Liver (tissue), 9 donors: ENCODE measurements around the gene MLN. TPM values are rescaled to one million over a fixed set of nuclear protein-coding genes. Genes with fewer than 3 reads are reported as not detected.

Source experiments
- DNase-seq: peaks from one replicate; pipeline ENCODE4 v3.0.0-alpha.2; 2017; ENCODE audit warnings: low spot score
- H3K27ac ChIP-seq, 2 donors: one replicate each; pipeline ENCODE4 v1.7.0; 2013; ENCODE audit warnings: inconsistent platforms in 2 of 2, low read length in 2 of 2, control low read depth in 1 of 2, low read depth in 1 of 2, mild to moderate bottlenecking in 1 of 2
- H3K27me3 ChIP-seq, 4 donors: one replicate each; pipeline versions ENCODE4 v1.6.1 to v1.7.0; 2013; ENCODE audit warnings: low read length in 3 of 4, inconsistent platforms in 1 of 4, mild to moderate bottlenecking in 1 of 4, moderate library complexity in 1 of 4; ENCODE audit not compliant: control insufficient read depth in 4 of 4, insufficient read depth in 4 of 4
- H3K36me3 ChIP-seq, 4 donors: one replicate each; pipeline versions ENCODE4 v1.6.1 to v1.7.0; 2013; ENCODE audit warnings: low read length in 3 of 4, mild to moderate bottlenecking in 3 of 4, low read depth in 1 of 4, moderate library complexity in 1 of 4; ENCODE audit not compliant: control insufficient read depth in 4 of 4, insufficient read depth in 3 of 4
- H3K4me1 ChIP-seq, 4 donors: one replicate each; pipeline versions ENCODE4 v1.6.1 to v1.7.0; 2013; ENCODE audit warnings: low read length in 3 of 4, mild to moderate bottlenecking in 3 of 4, moderate library complexity in 1 of 4; ENCODE audit not compliant: control insufficient read depth in 4 of 4, insufficient read depth in 4 of 4
- H3K4me3 ChIP-seq, 3 donors: one replicate each; pipeline versions ENCODE4 v1.6.1 to v1.7.0; 2013; ENCODE audit warnings: low read length in 3 of 3, control low read depth in 1 of 3, low read depth in 1 of 3, mild to moderate bottlenecking in 1 of 3
- H3K9ac ChIP-seq, 2 donors: one replicate each; pipeline ENCODE4 v1.7.0; 2013; ENCODE audit warnings: low read length in 2 of 2, mild to moderate bottlenecking in 2 of 2, moderate library complexity in 2 of 2, control low read depth in 1 of 2, low read depth in 1 of 2
- H3K9me3 ChIP-seq, 4 donors: one replicate each; pipeline versions ENCODE4 v1.6.1 to v1.7.0; 2013; ENCODE audit warnings: low read length in 3 of 4; ENCODE audit not compliant: control insufficient read depth in 4 of 4
- ATF3 ChIP-seq: IDR thresholded peaks from 2 replicates; pipeline ENCODE4 v1.6.1; 2016; ENCODE audit warnings: antibody characterized with exemption
- CTCF ChIP-seq: fragments of 150-350 bp; IDR thresholded peaks from 2 replicates; pipeline ENCODE4 v1.5.1; 2017; ENCODE audit warnings: improper control_type of control experiment, low read depth, low read length; ENCODE audit not compliant: missing input control
- EGR1 ChIP-seq, 2 donors: IDR thresholded peaks; 2 replicates each; pipeline ENCODE4 v1.6.1; 2016 to 2018; ENCODE audit warnings: antibody characterized with exemption in 2 of 2, low read depth in 2 of 2
- FOXA1 ChIP-seq: IDR thresholded peaks from 2 replicates; pipeline ENCODE4 v1.6.1; 2016; ENCODE audit warnings: antibody characterized with exemption
- FOXA2 ChIP-seq: IDR thresholded peaks from 2 replicates; pipeline ENCODE4 v1.6.1; 2016; ENCODE audit warnings: antibody characterized with exemption
- GABPA ChIP-seq, 2 donors: IDR thresholded peaks in 1 of 2; conservative IDR thresholded peaks in 1 of 2; 2 replicates each; pipeline ENCODE4 v1.6.1; 2016; ENCODE audit warnings: antibody characterized with exemption in 2 of 2, mild to moderate bottlenecking in 1 of 2, moderate library complexity in 1 of 2
- HNF4A ChIP-seq, 2 donors: conservative IDR thresholded peaks; 2 replicates each; pipeline ENCODE4 v1.6.1; 2016; ENCODE audit warnings: antibody characterized with exemption in 2 of 2, mild to moderate bottlenecking in 2 of 2
- HNF4G ChIP-seq: IDR thresholded peaks from 2 replicates; pipeline ENCODE4 v1.6.1; 2016; ENCODE audit warnings: antibody characterized with exemption
- JUND ChIP-seq, 2 donors: IDR thresholded peaks; 2 replicates each; pipeline ENCODE4 v1.6.1; 2016; ENCODE audit warnings: antibody characterized with exemption in 2 of 2
- MAX ChIP-seq: IDR thresholded peaks from 2 replicates; pipeline ENCODE4 v1.6.1; 2016; ENCODE audit warnings: antibody characterized with exemption
- NR2F2 ChIP-seq: IDR thresholded peaks from 2 replicates; pipeline ENCODE4 v1.6.1; 2016; ENCODE audit warnings: antibody characterized with exemption
- RAD21 ChIP-seq, 2 donors: IDR thresholded peaks; 2 replicates each; pipeline ENCODE4 v1.6.1; 2016; ENCODE audit warnings: antibody characterized with exemption in 2 of 2, mild to moderate bottlenecking in 2 of 2
- REST ChIP-seq: IDR thresholded peaks from 2 replicates; pipeline ENCODE4 v1.6.1; 2016; ENCODE audit warnings: antibody characterized with exemption, mild to moderate bottlenecking
- RXRA ChIP-seq, 2 donors: IDR thresholded peaks; 2 replicates each; pipeline ENCODE4 v1.6.1; 2017 to 2018; ENCODE audit warnings: antibody characterized with exemption in 2 of 2, mild to moderate bottlenecking in 1 of 2
- SP1 ChIP-seq: IDR thresholded peaks from 2 replicates; pipeline ENCODE4 v1.6.1; 2018; ENCODE audit warnings: antibody characterized with exemption, mild to moderate bottlenecking
- TAF1 ChIP-seq: conservative IDR thresholded peaks from 2 replicates; pipeline ENCODE4 v1.6.1; 2016; ENCODE audit warnings: antibody characterized with exemption, mild to moderate bottlenecking
- YY1 ChIP-seq: IDR thresholded peaks from 2 replicates; pipeline ENCODE4 v1.6.1; 2016; ENCODE audit warnings: antibody characterized with exemption, mild to moderate bottlenecking
- ZBTB33 ChIP-seq: IDR thresholded peaks from 2 replicates; pipeline ENCODE4 v1.6.1; 2016; ENCODE audit warnings: antibody characterized with exemption
- WGBS: extraction: QIAGEN DNeasy Blood & Tissue Kit; methylation state at CpG from one replicate; pipeline ENCODE4 v1.1.7; 2013; 5-methylcytosine and 5-hydroxymethylcytosine counted together
- polyA plus RNA-seq, 2 donors: library from polyadenylated mRNA; stranded (reverse) in 1 of 2; unstranded in 1 of 2; fragments of 200-250 nt in 1 of 2; fragments of >200 nt in 1 of 2; fragmentation: Nextera tagmentation in 1 of 2; extraction: Ambion mirVana in 1 of 2; gene quantifications; one replicate each; pipeline versions ENCODE4 v1.2.1 to v1.2.3, GENCODE V29; 2013 to 2015
- total RNA-seq, 2 donors: library from RNA; depleted of rRNA; stranded (reverse); fragments of >200 nt; gene quantifications; one replicate each; pipeline ENCODE4 v1.2.3, GENCODE V29; 2014
- donor health status: healthy.
- donor health status: healthy.
- donor health status: healthy.
- donor health status: healthy.
- donor health status: healthy.

MLN gene
- total and polyA plus RNA-seq, 4 donors = not detected

- DNase-seq = no peak
- Histone ChIP-seq H3K4me3 (no peak overlapping the region), H3K9me3 (no peaks in the 10 kb centered on the region), H3K9ac (no peak overlapping the region), H3K27ac (no peak overlapping the region), H3K27me3 (no peaks in the 10 kb centered on the region), H3K4me1 (no peaks in the 10 kb centered on the region), H3K36me3 (peaks cover 45 to 86% (median 66%) of the 10 kb centered on the region in 4 donors)
- TF ChIP-seq EGR1 (IDR thresholded peaks at IDR 0.05; ENCODE audit: low read depth in 2 of 2) (no peak), MAX (no peak), ATF3 (no peak), GABPA (IDR thresholded peaks at IDR 0.05 in 1 of 2, conservative IDR thresholded peaks at IDR 0.05 in 1 of 2) (no peak), FOXA2 (no peak), ZBTB33 (no peak), FOXA1 (no peak), SP1 (no peak), RAD21 (IDR thresholded peaks at IDR 0.05) (no peak), TAF1 (no peak), HNF4A (conservative IDR thresholded peaks at IDR 0.05) (no peak), CTCF (no peak), RXRA (IDR thresholded peaks at IDR 0.05) (no peak), YY1 (no peak), REST (no peak), HNF4G (no peak), NR2F2 (no peak), JUND (IDR thresholded peaks at IDR 0.05) (no peak)
- WGBS = 94% methylated on average over 14 of the region's 14 CpGs
Measured at GRCh38 chr6:33779895-33780294, 23.9 kb downstream of the MLN start.
